Measurements from ENCODE around the gene PHLPP1.

DNA sequence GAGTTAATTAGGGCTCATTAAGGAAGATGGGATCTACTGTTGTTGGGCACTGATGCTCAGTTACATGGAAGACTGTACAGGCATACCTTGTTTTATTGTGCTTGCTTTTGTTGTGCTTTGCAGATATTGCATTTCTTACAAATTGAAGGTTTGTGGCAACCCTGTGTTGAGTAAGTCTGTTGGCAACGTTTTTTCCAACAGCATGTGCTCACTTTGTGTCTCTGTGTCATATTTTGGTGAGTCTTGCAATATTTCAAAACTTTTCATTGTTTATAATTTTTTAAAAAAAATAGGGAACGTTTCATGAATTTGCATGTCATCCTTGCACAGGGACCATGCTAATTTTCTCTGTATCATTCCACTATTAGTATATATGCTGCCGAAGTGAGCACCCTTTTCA, 15.6 kb downstream of the PHLPP1 start:
- TF ChIP-seq, protein P1, sequence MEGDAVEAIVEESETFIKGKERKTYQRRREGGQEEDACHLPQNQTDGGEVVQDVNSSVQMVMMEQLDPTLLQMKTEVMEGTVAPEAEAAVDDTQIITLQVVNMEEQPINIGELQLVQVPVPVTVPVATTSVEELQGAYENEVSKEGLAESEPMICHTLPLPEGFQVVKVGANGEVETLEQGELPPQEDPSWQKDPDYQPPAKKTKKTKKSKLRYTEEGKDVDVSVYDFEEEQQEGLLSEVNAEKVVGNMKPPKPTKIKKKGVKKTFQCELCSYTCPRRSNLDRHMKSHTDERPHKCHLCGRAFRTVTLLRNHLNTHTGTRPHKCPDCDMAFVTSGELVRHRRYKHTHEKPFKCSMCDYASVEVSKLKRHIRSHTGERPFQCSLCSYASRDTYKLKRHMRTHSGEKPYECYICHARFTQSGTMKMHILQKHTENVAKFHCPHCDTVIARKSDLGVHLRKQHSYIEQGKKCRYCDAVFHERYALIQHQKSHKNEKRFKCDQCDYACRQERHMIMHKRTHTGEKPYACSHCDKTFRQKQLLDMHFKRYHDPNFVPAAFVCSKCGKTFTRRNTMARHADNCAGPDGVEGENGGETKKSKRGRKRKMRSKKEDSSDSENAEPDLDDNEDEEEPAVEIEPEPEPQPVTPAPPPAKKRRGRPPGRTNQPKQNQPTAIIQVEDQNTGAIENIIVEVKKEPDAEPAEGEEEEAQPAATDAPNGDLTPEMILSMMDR (conservative IDR thresholded peaks at IDR 0.05; ENCODE audit: low read depth in 2 of 2) = no peak
- TF ChIP-seq ZNF114 (CRISPR knock-in tag; IDR thresholded peaks at IDR 0.05) (no peak), EZH2 (IDR thresholded peaks at IDR 0.05; ENCODE audit: low read depth, unreplicated experiment) (no peak), POLR2AphosphoS5 (IDR thresholded peaks at IDR 0.05; ENCODE audit: low read depth) (no peak), CREB1 (CRISPR knock-in tag; IDR thresholded peaks at IDR 0.05; ENCODE audit: low read depth) (no peak), EZH2phosphoT487 (IDR thresholded peaks at IDR 0.05; ENCODE audit: unreplicated experiment) (no peak), NANOG (IDR thresholded peaks at IDR 0.05; ENCODE audit: borderline replicate concordance) (no peak), STAT1 (IDR thresholded peaks at IDR 0.05; ENCODE audit: unreplicated experiment) (no peak), JUNB (IDR thresholded peaks at IDR 0.05; ENCODE audit: unreplicated experiment) (no peak)
- TF ChIP-seq, protein P2, sequence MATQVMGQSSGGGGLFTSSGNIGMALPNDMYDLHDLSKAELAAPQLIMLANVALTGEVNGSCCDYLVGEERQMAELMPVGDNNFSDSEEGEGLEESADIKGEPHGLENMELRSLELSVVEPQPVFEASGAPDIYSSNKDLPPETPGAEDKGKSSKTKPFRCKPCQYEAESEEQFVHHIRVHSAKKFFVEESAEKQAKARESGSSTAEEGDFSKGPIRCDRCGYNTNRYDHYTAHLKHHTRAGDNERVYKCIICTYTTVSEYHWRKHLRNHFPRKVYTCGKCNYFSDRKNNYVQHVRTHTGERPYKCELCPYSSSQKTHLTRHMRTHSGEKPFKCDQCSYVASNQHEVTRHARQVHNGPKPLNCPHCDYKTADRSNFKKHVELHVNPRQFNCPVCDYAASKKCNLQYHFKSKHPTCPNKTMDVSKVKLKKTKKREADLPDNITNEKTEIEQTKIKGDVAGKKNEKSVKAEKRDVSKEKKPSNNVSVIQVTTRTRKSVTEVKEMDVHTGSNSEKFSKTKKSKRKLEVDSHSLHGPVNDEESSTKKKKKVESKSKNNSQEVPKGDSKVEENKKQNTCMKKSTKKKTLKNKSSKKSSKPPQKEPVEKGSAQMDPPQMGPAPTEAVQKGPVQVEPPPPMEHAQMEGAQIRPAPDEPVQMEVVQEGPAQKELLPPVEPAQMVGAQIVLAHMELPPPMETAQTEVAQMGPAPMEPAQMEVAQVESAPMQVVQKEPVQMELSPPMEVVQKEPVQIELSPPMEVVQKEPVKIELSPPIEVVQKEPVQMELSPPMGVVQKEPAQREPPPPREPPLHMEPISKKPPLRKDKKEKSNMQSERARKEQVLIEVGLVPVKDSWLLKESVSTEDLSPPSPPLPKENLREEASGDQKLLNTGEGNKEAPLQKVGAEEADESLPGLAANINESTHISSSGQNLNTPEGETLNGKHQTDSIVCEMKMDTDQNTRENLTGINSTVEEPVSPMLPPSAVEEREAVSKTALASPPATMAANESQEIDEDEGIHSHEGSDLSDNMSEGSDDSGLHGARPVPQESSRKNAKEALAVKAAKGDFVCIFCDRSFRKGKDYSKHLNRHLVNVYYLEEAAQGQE (IDR thresholded peaks at IDR 0.05; ENCODE audit: unreplicated experiment) = no peak
- TF ChIP-seq, protein P3, sequence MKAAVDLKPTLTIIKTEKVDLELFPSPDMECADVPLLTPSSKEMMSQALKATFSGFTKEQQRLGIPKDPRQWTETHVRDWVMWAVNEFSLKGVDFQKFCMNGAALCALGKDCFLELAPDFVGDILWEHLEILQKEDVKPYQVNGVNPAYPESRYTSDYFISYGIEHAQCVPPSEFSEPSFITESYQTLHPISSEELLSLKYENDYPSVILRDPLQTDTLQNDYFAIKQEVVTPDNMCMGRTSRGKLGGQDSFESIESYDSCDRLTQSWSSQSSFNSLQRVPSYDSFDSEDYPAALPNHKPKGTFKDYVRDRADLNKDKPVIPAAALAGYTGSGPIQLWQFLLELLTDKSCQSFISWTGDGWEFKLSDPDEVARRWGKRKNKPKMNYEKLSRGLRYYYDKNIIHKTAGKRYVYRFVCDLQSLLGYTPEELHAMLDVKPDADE (IDR thresholded peaks at IDR 0.05) = no peak
